GM03348 (cell line): Measurements from ENCODE around the gene NKG7.
"Not testable (repeated sequence)": the region's sequence is repeated elsewhere in the genome, so short reads cannot be mapped to it uniquely, and the experiment has no call there.

Experiments
- DNase-seq: peaks from one replicate; pipeline ENCODE4 v3.0.0; 2012; ENCODE audit warnings: low spot score

NKG7 gene, protein sequence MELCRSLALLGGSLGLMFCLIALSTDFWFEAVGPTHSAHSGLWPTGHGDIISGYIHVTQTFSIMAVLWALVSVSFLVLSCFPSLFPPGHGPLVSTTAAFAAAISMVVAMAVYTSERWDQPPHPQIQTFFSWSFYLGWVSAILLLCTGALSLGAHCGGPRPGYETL

DNA sequence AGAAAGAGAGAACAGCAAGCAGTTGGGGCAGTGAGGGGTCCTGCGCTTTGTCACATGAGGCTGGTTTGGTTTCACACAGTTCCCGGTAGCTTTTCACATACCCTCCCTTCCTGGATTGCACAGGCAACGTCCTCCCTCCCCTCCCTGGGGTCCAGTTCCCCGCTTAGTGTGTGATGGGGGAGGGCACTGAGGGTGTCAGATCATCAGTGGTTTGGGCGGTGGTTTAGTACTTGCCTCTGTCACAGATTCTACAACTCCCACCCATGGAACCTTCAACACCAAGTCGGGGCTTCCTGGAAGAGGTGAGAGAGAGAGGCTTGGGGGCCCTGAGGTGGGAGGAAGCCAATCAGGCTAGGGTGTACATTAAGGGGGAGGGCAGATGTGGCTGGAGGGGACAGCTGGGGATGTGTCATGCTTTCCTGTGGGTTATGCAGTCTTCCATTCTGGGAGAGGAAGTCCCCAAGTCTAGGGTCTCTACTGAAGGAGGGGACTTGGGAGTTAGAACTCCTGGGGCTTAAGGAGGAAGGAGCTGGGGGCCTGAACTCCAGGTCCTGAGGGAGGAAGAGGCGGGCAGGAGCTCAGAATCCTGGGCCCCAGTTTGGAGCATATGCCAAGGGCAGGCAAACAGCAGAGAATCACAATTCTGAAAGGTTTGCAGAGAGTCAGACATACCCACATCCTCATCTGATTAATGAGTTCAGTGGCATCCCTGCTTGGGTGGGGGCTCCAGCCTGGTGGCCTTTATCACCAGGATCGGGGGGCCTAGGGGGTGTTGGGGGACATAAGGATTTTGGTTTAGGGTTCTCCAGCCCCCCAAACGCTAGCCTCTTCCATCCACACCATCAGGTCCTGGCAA is at the start of gene NKG7:
NKG7 (minus strand) TSS at position 6 of the 856 bp plus-strand sequence. CDS start 119 bp downstream, outside the sequence.
- DNase-seq = no peak

DNA sequence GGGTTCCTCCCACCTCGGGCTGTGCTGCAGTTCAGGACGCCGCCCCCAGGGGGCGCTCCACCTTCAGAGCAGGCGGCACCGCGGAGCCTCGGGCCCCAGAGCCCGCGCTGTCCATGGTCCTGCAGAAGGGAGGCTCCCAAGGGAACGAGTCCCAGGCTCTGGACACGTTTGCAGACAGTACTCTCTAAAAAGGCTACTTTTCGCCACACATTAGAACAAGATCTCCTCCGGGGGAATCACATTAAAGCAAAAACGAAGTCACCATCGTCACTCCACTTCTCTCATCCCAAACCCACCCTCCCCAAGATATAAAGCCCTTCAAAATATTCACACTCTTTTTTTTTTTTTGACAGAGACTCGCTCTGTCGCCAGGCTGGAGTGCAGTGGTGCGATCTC is 49.6 kb upstream of the NKG7 start:
- DNase-seq = peak; percentile 95

DNA sequence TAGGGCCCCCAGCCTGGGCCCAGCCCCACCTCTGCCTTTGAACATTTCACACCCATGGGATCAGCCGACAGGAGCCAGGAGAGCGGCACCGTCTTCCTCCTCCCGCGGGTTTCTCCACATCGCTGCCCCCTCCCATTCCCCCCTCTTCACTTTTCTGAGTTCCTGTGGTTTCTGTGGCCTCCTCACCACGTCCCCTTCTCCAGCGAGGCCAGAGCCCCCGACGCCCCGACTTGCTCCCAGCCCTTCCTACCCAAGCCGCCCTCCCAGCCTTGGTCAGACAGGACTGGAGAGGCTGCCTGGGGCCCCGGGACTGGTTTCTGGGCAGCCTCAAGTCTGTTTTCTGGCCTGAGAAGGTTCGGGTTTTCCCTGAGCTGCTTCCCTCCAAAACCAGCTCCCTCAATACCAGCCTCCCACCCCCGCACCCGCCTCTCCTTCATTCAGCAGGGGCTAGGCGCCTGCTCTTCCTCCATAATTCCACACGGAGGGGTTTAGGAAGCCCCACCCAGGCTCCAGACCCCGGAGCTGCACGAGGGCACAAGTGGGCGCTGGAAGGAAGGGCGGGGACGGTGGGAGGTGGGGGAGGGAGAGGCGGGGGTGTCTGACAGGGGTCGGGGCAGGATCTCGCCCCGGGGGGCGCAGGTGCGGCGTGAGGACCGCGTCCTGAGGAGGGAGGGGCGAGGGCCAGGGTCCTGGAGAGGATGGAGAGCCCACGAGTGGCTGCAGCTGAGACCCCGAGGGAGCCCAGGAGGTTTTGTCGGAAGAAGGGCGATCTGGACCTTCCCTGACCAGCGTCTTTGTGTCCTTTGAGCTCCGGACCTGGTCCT is 49.0 kb upstream of the NKG7 start:
- DNase-seq = no peak

- DNase-seq = not testable (repeated sequence)
Measured at GRCh38 chr19:51420511-51420910, 48.1 kb upstream of the NKG7 start.

DNA sequence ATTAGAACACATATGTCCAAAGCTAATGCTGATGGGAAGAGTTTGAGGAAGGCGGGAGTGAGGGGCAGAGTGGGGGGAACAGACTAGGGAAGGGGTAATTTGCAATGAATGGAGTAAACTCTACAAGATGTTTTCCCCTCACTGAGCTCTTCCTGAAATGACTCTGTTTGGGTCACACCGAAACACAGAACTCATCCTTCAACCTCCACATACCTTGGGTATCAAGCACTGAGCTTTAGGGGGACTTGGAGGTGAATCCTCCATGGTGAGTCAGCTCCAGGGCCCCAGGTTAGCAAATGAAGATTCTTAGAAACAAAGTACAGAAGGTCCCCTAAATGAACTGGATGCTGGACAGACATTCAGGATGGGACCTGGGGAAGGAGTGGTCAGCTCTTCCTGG is 46.3 kb upstream of the NKG7 start:
- no peak for DNase-seq

DNA sequence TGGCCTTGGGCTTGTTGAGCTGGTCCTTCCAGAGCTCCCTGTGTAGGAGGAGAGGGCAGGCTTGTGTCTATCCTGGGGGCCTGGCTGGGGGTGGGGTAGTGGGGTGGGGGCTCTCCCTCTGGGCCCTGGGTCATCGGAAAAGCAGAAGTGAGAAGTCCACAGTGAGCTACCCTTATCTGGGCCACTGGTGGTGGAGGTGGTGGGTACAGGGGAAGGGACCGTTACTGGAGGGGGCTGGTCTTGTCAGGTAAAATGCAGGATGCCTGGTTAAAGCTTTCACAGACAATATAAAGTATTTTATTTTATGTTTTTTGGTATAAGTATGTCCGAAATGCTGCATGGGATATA is 45.3 kb upstream of the NKG7 start:
- no peak for DNase-seq

- DNase-seq = peak; percentile 48
Measured at GRCh38 chr19:51417107-51417809, 44.8 kb upstream of the NKG7 start, which contains the start of gene SIGLEC10. SIGLEC10 (minus strand) TSS chr19:51417642; CDS start chr19:51417581, 61 bp downstream.

GRCh38 chr19:51416422-51416821 is 44.0 kb upstream of the NKG7 start:
- DNase-seq = not testable (repeated sequence)

- DNase-seq = no peak
Measured at GRCh38 chr19:51415187-51415586, 42.7 kb upstream of the NKG7 start.

DNA sequence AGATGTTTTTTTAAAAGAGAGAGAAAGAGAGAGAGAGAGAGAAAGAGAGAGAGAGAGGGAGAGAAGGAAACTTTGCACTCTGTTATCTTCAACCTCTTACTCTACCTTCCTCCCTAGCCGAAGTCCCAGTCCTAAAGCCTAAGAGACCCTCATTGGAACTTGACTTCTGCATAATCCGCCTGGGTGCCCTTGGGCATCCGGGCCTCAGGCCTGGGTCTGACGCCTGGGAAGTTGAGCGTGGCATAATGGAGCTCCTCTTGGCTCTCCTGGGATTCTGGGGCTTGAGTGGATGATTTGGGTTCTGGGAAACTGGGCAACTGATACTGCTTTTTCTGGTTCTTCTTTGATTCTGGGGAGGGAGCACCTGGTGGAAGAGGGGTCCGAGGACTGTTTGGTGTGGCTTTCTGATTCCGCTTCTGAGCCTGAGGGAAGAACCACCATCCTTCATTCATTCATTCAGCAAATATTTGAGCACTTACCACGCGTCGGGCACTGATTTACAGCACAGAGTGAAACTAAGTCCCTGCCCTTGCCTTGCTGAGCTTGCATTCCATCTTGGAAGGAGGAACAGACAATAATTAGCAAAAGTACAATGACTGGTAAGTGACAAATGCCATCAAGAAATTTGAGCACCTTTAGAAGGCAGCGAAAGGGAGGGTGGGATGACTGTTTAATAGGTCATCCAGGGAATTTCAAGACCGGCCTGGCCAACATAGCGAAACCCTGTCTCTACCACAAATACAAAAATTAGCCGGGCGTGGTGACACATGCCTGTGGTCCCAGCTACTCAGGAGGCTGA is 38.7 kb upstream of the NKG7 start:
- DNase-seq = no peak

DNA sequence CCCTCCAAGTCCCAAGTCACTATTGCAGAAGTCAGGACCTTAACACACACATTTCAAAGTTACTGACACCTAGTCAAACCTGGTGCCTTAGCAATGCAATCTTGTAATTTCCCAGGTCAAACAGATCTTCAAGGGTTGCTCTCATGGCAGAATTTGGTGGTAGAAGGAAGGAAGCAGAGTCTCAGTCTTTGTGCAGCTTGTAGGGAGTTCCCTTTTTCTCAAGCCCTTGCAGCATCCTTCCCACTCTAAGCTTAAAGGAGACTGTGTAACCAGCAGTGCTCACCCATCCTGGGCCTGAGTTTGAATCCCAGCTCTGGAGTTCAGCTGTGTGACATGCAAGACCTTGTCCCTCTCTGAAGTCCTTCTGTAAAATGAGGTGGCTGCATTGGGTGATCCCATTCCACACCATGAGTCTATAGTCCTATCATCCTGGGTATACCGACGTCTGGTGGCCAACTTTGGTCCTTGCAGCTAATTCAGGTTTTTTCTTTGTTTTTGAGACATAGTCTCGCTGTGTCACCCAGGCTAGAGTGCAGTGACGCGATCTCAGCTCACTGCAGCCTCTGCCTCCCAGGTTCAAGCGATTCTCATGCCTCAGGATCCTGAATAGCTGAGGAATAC is 35.2 kb upstream of the NKG7 start:
- DNase-seq = no peak

DNA sequence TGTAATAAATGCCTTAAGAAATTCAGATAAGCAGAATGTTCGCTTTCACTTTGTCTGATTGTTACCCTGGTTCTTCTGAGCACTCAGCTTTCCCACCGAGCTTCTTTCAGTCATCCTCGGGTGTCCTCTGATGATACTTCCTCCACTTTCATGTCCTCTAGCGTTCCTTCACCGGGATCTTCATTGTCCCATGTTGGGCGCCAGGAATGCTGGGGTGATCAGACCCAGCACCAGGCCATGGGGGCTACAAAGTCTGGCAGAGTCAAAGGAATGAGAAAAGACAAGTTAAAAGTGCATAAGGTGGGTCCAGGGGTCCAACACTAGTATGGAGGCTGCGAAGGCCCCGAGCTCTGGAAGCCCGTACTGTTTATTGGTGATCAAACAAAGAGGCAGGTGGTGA is 29.7 kb upstream of the NKG7 start:
- no peak for DNase-seq

GRCh38 chr19:51399936-51400335 is 27.5 kb upstream of the NKG7 start:
- not testable (repeated sequence) for DNase-seq

GRCh38 chr19:51399231-51399630 is 26.8 kb upstream of the NKG7 start:
- DNase-seq = no peak

- peak; percentile 70 for DNase-seq
Measured at GRCh38 chr19:51398096-51398704, 25.7 kb upstream of the NKG7 start.

DNA sequence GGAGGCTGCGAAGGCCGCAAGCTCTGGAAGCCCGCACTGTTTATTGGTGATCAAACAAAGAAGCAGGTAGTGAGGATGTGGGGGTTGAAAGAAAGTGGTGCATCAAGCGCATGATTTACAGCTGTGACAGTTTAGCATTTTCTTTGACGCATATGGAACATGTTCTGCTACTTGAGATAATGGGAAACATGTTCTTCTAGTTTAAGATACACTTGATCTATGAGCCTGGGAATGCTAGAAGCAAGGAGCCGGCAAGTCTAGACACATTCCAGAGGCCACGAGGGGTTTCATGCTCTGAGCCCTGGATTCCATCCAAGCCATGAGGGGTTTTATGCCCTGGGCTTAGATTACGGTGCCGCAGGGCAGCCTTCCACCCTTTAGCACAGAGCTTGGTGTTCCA is 25.0 kb upstream of the NKG7 start:
- not testable (repeated sequence) for DNase-seq

GRCh38 chr19:51396175-51396574 is 23.7 kb upstream of the NKG7 start:
- no peak for DNase-seq

- peak; percentile 98 for DNase-seq
Measured at GRCh38 chr19:51394050-51394836, 21.8 kb upstream of the NKG7 start.

DNA sequence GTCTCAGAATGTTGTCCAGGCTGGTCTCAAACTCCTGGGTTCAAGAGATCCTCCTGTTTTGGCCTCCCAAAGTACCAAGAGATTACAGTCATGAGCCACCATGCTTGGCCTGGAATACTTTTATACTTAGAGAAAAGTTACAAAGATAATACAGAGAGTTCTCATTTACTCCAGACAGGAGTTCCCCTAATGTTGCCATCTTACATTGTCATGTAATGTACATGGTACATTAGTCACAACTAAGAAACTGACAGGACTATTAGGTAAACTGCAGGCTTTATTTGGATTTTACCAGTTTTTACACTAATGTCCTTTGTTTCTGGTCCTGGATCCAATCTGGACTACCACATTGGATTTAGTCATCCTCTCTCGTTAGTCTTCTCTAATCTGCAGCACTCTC is 20.2 kb upstream of the NKG7 start:
- DNase-seq = no peak
